Measurements from ENCODE around the gene HEPHL1. TPM values are rescaled to one million over a fixed set of nuclear protein-coding genes. Genes with fewer than 3 reads are reported as not detected.

HEPHL1 gene
- total RNA-seq, 3 donors from 2014 or later, result 0.15 to 0.33 TPM; not detected in 1

GRCh38 chr11:94068764-94069163, 47.6 kb downstream of the HEPHL1 start:
- intact Hi-C loops (cut with DNase I; ENCODE audit: low total_unique reads), result no loop called here

DNA sequence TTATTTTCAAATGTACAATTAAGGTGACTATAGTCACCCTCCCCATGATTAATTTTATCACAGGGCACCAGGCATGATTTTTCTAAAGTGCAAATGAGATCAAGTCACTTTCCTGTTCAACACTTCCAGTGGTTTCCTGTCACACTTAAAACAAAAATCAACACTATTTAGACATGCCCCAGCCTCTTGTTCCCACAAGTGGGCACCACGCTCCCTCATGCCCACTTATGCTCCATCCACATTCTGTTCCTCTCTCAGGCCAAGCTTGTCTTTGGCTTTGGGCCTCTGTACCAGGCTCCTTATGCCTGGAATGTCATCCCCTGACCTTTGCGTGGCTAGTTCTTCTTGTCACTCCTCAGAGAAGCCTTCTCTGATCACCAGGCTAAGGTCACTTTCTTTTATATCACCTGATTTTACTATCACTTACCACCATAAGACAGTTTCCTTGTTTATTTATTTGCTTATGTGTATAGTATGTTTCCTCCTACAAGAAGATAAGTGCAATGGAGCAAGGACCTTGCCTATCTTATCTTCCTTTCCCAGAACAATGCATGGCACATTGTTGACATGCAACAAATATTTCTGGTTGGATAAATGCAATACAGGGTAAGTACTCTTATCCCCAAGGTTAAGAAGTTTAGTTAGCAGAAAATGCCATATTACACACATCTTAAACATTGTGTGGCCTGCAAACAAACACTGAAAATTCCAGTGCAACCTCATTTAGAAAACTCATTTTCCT, 56.6 kb downstream of the HEPHL1 start:
- TF ChIP-seq POLR2A (IDR thresholded peaks at IDR 0.05) (no peak), CTCF (IDR thresholded peaks at IDR 0.05) (no peak), POLR2AphosphoS5 (IDR thresholded peaks at IDR 0.05) (no peak)
- no peak for DNase-seq (ENCODE audit: low spot score in 2 of 2)

More at GRCh38 chr11:94068764-94069163, 47.6 kb downstream of the HEPHL1 start:
- H3K36me3 ChIP-seq, result no peaks in the 10 kb centered on the region
- H3K4me3 ChIP-seq, result no peak overlapping the region
- TF ChIP-seq POLR2AphosphoS5 (IDR thresholded peaks at IDR 0.05), result no peak
- no peak for TF ChIP-seq POLR2A (IDR thresholded peaks at IDR 0.05)
- no peak for TF ChIP-seq CTCF (IDR thresholded peaks at IDR 0.05)
- H3K27me3 ChIP-seq, result no peaks in the 10 kb centered on the region
- no peak overlapping the region for H3K27ac ChIP-seq
- H3K4me1 ChIP-seq, result no peaks in the 10 kb centered on the region
- peaks cover 0 to 5% of the 10 kb centered on the region in 2 donors for H3K9me3 ChIP-seq
- no peak for DNase-seq (ENCODE audit: low spot score in 2 of 2)

DNA sequence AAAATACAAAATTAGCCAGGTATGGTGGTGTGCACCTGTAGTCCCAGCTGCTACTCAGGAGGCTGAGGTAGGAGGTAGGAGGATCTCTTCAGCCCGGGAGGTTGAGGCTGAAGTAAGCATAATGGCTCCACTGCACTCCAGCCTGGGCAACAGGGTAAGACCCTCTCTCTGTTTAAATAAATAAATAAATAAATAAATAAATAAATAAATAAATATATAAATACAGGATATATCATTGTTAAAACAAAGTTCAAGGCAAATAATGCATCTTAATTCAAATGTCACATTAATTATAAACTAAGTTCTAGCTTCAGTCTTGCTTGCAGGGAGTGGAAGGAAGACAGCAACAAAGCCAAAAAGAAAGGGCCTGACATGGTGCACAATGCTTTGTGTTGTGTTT, 63.0 kb downstream of the HEPHL1 start:
- no peak for DNase-seq (ENCODE audit: low spot score in 2 of 2)
- H3K4me3 ChIP-seq, result no peak overlapping the region
- TF ChIP-seq POLR2AphosphoS5 (IDR thresholded peaks at IDR 0.05) (no peak), CTCF (IDR thresholded peaks at IDR 0.05) (no peak), POLR2A (IDR thresholded peaks at IDR 0.05) (no peak)
- H3K27ac ChIP-seq, result no peak overlapping the region
- H3K36me3 ChIP-seq, result no peaks in the 10 kb centered on the region
- intact Hi-C loops (cut with DNase I; ENCODE audit: low total_unique reads), result no loop called here
- no peaks in the 10 kb centered on the region for H3K9me3 ChIP-seq
- H3K27me3 ChIP-seq, result no peaks in the 10 kb centered on the region
- H3K4me1 ChIP-seq, result no peaks in the 10 kb centered on the region

More for the DNA sequence above, 56.6 kb downstream of the HEPHL1 start:
- no peaks in the 10 kb centered on the region for H3K4me1 ChIP-seq
- H3K36me3 ChIP-seq, result no peaks in the 10 kb centered on the region
- H3K27ac ChIP-seq, result no peak overlapping the region
- H3K4me3 ChIP-seq, result no peak overlapping the region
- H3K9me3 ChIP-seq, result no peaks in the 10 kb centered on the region
- no peaks in the 10 kb centered on the region for H3K27me3 ChIP-seq
- intact Hi-C loops (cut with DNase I; ENCODE audit: low total_unique reads), result no loop called here

- TF ChIP-seq POLR2A (IDR thresholded peaks at IDR 0.05) (no peak), CTCF (IDR thresholded peaks at IDR 0.05) (no peak), POLR2AphosphoS5 (IDR thresholded peaks at IDR 0.05) (no peak)
- H3K27ac ChIP-seq, result no peak overlapping the region
These were observed 67.8 kb downstream of the HEPHL1 start for GRCh38 chr11:94088906-94089305.

DNA sequence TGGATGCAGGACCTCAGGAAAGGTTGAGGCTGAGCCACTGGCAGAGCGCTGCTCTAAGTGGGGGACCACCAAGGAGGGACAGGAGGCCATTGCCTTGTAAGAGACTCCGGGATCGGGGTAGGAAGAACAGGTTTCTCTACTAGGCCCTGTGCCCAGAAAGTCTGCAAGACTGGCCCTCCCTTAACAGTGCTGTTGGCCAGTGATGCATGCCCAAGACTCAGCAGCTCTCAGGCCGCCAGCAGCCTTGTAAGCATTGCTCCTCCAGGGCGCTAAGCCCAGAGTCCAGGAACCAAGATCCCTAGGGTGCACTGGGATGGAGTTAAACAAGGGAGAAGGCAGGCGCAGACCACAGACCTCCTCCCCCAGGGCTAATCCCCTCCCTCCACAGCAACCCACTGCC, 68.2 kb downstream of the HEPHL1 start:
- TF ChIP-seq POLR2AphosphoS5 (IDR thresholded peaks at IDR 0.05), result no peak
- TF ChIP-seq CTCF (IDR thresholded peaks at IDR 0.05), result no peak
- no peak for TF ChIP-seq POLR2A (IDR thresholded peaks at IDR 0.05)
- Histone ChIP-seq H3K27ac (no peak overlapping the region), H3K4me3 (no peak overlapping the region), H3K4me1 (no peaks in the 10 kb centered on the region), H3K9me3 (peaks cover 0 to 13% of the 10 kb centered on the region in 2 donors), H3K27me3 (no peaks in the 10 kb centered on the region), H3K36me3 (no peaks in the 10 kb centered on the region)
- DNase-seq (ENCODE audit: low spot score in 2 of 2), result no peak
- intact Hi-C loops (cut with DNase I; ENCODE audit: low total_unique reads), result no loop called here

More at GRCh38 chr11:94088906-94089305, 67.8 kb downstream of the HEPHL1 start:
- intact Hi-C loops (cut with DNase I; ENCODE audit: low total_unique reads), result no loop called here
- Histone ChIP-seq H3K9me3 (peaks cover 0 to 13% of the 10 kb centered on the region in 2 donors), H3K4me1 (no peaks in the 10 kb centered on the region), H3K27me3 (no peaks in the 10 kb centered on the region), H3K4me3 (no peak overlapping the region), H3K36me3 (no peaks in the 10 kb centered on the region)
- no peak for DNase-seq (ENCODE audit: low spot score in 2 of 2)

Measured in breast epithelium (tissue), 4 donors.